ENCODE results near the gene TTC6.

Gene TTC6

DNA sequence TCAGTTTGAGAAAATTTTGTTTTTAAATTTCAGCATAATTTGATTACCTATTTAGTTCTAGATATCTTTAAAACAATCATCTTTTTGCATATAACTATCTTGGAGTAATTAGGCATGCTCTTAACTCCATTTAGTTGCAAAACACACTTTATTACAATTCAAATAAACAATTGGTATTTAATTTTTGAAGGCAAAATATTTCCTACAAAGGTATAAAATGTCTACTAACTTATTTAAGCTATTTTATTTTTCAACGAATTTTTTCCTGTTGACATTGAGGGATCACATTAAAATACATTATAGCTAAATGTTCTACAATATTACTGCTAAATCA, 8.7 kb upstream of the TTC6 start:
- no peak overlapping the region for H3K4me3 ChIP-seq (ENCODE audit: low read depth, low read length)
- TF ChIP-seq, protein P1, sequence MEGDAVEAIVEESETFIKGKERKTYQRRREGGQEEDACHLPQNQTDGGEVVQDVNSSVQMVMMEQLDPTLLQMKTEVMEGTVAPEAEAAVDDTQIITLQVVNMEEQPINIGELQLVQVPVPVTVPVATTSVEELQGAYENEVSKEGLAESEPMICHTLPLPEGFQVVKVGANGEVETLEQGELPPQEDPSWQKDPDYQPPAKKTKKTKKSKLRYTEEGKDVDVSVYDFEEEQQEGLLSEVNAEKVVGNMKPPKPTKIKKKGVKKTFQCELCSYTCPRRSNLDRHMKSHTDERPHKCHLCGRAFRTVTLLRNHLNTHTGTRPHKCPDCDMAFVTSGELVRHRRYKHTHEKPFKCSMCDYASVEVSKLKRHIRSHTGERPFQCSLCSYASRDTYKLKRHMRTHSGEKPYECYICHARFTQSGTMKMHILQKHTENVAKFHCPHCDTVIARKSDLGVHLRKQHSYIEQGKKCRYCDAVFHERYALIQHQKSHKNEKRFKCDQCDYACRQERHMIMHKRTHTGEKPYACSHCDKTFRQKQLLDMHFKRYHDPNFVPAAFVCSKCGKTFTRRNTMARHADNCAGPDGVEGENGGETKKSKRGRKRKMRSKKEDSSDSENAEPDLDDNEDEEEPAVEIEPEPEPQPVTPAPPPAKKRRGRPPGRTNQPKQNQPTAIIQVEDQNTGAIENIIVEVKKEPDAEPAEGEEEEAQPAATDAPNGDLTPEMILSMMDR (IDR thresholded peaks at IDR 0.05; ENCODE audit: borderline replicate concordance, insufficient read depth, low read depth, low read length): no peak

DNA sequence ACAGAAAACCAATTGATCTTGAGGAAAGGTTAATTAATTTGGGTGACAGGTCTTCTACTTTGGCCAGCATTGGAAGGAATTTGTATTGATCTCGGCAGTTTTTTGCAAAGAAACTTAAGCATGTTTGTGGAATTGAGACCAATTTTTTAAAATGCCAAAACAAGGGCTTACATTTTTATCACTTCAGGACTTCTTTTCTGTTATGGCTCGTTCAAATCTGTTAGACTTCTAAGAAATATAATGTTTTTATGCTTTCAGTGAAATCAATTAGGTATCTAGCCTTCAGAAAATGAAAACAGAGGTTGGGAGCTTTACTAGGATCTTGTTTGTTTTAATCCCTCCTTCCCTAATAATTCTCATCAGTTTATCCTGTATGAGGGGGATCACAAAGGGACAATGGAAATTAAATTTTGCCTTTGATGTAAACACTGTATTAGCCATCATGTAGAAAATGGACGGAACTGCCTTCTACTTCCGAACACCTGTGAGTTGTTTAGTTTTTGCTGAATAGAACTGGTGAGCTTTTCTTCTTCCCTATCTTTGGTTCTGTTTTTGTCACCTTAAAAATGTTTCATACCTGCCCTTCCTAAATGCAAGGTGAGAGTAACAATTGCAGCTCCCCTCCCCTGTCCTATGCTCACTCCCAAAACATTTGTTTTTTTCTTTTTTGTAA, 8.2 kb upstream of the TTC6 start:
- no peak overlapping the region for H3K4me3 ChIP-seq (ENCODE audit: low read depth, low read length)

DNA sequence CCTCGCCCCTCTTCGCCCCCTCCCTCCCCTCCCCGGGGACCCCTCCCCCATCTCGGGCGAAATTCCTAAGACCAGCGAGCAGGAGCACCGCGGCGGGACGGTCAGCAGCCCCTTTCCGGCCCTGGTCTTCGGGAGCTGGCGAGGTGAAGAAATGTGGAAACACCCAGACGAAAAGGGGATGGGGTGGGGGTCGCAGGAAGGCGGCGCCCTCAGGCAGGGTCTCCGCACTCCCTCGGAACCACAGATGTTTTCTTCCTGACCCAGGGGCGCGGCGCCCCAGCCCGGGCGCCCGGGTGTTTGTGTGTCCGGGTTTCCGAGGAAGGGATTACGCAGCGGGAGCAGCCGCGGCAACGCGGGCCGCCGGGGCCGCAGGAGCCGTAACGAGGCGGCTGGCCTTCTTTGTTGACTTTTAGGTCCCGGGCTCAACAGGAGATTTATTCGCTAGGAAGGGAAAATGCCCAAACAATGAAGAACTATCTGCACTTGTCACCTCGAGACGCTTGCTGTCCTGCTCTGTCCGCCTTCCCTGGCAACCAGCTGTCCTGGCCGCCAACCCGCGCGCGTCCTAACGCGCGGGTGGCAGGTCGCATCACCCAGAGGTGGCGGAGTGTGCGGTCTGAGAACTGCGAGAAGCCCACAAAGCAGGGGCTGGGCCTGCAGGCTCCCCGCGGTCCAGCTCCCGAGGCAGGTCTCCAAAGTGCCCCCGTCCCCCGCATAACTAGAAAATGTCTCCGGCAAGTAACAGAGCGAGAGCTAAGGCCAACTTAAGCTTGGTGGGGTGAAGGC, 7.4 kb upstream of the TTC6 start:
- H3K4me3 ChIP-seq (ENCODE audit: low read depth, low read length): no peak overlapping the region
- TF ChIP-seq, protein P1 (IDR thresholded peaks at IDR 0.05; ENCODE audit: borderline replicate concordance, insufficient read depth, low read depth, low read length): no peak

More for the DNA sequence above, 8.2 kb upstream of the TTC6 start:
- TF ChIP-seq, protein P1 (IDR thresholded peaks at IDR 0.05; ENCODE audit: borderline replicate concordance, insufficient read depth, low read depth, low read length): no peak

DNA sequence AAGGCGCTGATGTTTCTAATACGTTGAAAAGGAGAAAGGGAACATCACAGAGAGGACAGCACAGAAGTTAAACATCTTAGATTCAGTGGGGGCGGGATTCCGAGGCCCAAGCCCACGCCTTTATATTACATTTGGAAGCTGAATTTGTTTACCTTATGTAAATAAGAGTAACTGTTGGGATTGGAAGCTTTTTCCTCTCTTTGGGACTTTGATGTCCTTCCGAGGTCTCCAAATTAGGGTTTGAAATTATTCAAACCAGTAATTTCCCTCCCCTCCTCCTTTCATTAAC, 6.8 kb upstream of the TTC6 start:
- H3K4me3 ChIP-seq (ENCODE audit: low read depth, low read length): no peak overlapping the region
- TF ChIP-seq, protein P1 (IDR thresholded peaks at IDR 0.05; ENCODE audit: borderline replicate concordance, insufficient read depth, low read depth, low read length): no peak

DNA sequence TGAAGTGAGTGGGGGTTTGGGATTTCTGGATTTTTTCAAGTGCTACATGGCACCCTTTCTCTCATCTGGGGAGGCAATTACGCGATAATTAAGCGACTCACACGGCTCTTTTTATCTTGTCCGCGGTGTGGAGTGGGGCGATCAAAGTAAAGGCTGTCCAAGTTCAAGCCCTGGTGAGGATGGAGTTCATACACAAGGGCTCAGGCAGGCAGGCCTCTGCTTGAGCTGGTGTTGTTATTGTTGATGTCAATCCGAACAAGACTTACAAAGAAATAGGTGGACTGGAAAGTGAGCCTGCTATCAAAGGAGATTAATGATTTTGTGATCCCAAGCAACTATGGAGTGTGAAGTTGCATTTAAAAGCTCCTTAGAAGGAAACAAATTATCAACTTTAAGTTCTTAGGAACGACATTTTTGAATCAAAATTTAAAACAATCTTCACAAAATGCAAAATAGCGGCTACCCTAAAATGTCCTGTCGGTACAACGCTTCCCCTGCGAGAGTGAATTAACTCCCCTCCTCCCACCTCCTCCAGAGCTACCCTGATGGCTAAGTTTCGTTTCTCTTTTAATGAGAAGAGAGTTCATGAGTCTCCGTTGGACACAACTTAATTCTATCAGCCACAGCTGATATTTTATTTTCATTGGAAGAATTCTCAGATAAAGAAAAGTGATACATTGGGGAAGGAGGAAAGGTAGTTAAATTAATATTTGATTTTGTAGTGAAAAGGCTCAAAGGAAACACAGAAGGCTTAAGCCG, 6.3 kb upstream of the TTC6 start:
- TF ChIP-seq, protein P1 (IDR thresholded peaks at IDR 0.05; ENCODE audit: borderline replicate concordance, insufficient read depth, low read depth, low read length): no peak
- no peak overlapping the region for H3K4me3 ChIP-seq (ENCODE audit: low read depth, low read length)

DNA sequence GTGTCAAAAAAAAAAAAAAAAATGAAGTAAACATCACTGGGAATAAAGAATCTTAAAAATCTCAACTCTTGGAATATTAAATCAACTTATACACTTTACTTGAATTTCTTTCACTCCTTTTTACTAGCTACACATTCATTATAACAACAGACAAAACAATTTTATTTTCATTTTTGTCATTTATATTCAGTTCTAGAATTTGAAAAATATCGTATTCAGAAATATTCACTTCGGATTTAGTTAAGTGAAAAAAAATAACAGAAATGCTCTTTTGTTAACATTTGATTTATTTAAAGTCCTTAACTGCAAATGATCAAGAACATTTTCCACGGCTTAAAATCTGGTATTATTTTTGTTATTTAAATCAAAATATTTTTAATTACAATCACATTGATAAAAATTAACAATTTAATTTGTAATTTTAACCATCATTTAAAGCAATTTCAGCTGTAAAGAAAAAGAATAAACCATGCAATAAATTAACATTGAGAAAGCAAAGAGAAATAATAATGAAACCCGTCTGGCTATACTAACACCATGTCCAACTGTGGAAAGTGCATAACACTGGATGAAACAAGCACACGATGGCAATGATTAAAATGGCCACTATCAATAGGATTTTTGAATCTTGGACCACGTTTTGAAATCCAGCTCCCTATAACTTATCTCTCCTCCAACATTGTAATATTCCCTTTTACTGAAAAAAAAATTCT, 5.6 kb upstream of the TTC6 start:
- TF ChIP-seq, protein P1 (IDR thresholded peaks at IDR 0.05; ENCODE audit: borderline replicate concordance, insufficient read depth, low read depth, low read length): no peak

More for the DNA sequence above, 5.6 kb upstream of the TTC6 start:
- no peak overlapping the region for H3K4me3 ChIP-seq (ENCODE audit: low read depth, low read length)

Data from GM12875 (cell line).